GM12878 (cell line): ENCODE results near the gene SCT. TPM values are rescaled to one million over a fixed set of nuclear protein-coding genes. Genes with fewer than 3 reads are reported as not detected.

Experiments
- CTCF ChIP-seq, 3 experiments: IDR thresholded peaks in 2 of 3; conservative IDR thresholded peaks in 1 of 3; 2 replicates each; pipeline ENCODE4 v1.5.1; 2011; ENCODE audit warnings: low read depth in 3 of 3, low read length in 3 of 3, mild to moderate bottlenecking in 3 of 3, control low read depth in 2 of 3, moderate library complexity in 2 of 3, inconsistent platforms in 1 of 3, mixed read lengths in 1 of 3; ENCODE audit not compliant: control insufficient read depth in 2 of 3, insufficient read depth in 1 of 3; ENCODE audit errors: extremely low read depth in 1 of 3
- MXI1 ChIP-seq: fragments of 150-350 bp; IDR thresholded peaks from 2 replicates; pipeline ENCODE4 v1.6.1; 2011; ENCODE audit warnings: low read depth, mild to moderate bottlenecking, inconsistent platforms, low read length, improper control_type of control experiment
- STAT1 ChIP-seq: fragments of 450-650 bp; conservative IDR thresholded peaks from 2 replicates; pipeline ENCODE4 v1.6.1; 2014; ENCODE audit warnings: antibody characterized with exemption, mild to moderate bottlenecking
- ZZZ3 ChIP-seq: IDR thresholded peaks from 2 replicates; pipeline ENCODE4 v1.6.1; 2011; ENCODE audit warnings: low read depth; ENCODE audit not compliant: control insufficient read depth, insufficient read length
- polyA plus RNA-seq, 11 experiments: library from polyadenylated mRNA; depleted of rRNA in 4 of 11; unstranded in 6 of 11; stranded (reverse) in 5 of 11; fragments of >200 nt; fragmentation: Nextera tagmentation in 4 of 11; fragmentation: Illumina TruSeq in 1 of 11; extraction: Ambion mirVana in 4 of 11; extraction: Trizol in 1 of 11; gene quantifications; 1 replicate in 1 of 11; 2 replicates in 10 of 11; pipeline versions ENCODE4 v1.2.1 to v1.2.3, GENCODE V29; 2011 to 2016; ENCODE audit warnings: inconsistent platforms in 2 of 11, missing spikeins in 2 of 11, low read depth in 1 of 11
- total RNA-seq, 4 experiments: library from RNA; depleted of rRNA in 3 of 4; stranded (reverse); fragments of >200 nt in 3 of 4; fragmentation: Illumina TruSeq in 1 of 4; extraction: Trizol in 1 of 4; gene quantifications; 2 replicates each; pipeline versions ENCODE4 v1.2.1 to v1.2.3, GENCODE V29; 2013 to 2021
- TF ChIP-seq, protein P1 (sequence below): fragments of 450-650 bp; IDR thresholded peaks from 2 replicates; pipeline ENCODE4 v1.6.1; 2017; ENCODE audit warnings: antibody characterized with exemption, mild to moderate bottlenecking, moderate library complexity

Gene SCT
- total and polyA plus RNA-seq, 10 of the 15 experiments (the other 5 are each of a cell fraction or from before 2014, with no cell fraction given), result not detected

- TF ChIP-seq, protein P1, sequence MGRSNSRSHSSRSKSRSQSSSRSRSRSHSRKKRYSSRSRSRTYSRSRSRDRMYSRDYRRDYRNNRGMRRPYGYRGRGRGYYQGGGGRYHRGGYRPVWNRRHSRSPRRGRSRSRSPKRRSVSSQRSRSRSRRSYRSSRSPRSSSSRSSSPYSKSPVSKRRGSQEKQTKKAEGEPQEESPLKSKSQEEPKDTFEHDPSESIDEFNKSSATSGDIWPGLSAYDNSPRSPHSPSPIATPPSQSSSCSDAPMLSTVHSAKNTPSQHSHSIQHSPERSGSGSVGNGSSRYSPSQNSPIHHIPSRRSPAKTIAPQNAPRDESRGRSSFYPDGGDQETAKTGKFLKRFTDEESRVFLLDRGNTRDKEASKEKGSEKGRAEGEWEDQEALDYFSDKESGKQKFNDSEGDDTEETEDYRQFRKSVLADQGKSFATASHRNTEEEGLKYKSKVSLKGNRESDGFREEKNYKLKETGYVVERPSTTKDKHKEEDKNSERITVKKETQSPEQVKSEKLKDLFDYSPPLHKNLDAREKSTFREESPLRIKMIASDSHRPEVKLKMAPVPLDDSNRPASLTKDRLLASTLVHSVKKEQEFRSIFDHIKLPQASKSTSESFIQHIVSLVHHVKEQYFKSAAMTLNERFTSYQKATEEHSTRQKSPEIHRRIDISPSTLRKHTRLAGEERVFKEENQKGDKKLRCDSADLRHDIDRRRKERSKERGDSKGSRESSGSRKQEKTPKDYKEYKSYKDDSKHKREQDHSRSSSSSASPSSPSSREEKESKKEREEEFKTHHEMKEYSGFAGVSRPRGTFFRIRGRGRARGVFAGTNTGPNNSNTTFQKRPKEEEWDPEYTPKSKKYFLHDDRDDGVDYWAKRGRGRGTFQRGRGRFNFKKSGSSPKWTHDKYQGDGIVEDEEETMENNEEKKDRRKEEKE, result no peak
- TF ChIP-seq ZZZ3 (no peak), MXI1 (no peak), STAT1 (no peak), CTCF (IDR thresholded peaks at IDR 0.05 in 2 of 3, conservative IDR thresholded peaks at IDR 0.05 in 1 of 3; ENCODE audit: control insufficient read depth in 2 of 3, extremely low read depth in 1 of 3, insufficient read depth in 1 of 3, low read depth in 3 of 3, low read length in 3 of 3) (no peak)
- TF ChIP-seq, all 136 proteins: peak for 0
Measured at GRCh38 chr11:625636-626268, 1.2 kb downstream of the SCT start (continued).
